A549 (cell line): Measurements from ENCODE around the gene FKBP11. TPM values are rescaled to one million over a fixed set of nuclear protein-coding genes. Genes with fewer than 3 reads are reported as not detected.
A peak's percentile ranks its signal among the peaks of the same experiment; 100 is the strongest.

Source experiments
- ATAC-seq, 2 experiments: fragments of 200-7000 bp in 1 of 2; fragments of >200 bp in 1 of 2; cut with Nextera tagmentation in 1 of 2; cut with Tn5 transposase in 1 of 2; 3 replicates each; pipeline versions ENCODE4 v1.8.0 to v1.9.1; 2018 to 2020; ENCODE audit warnings: mild to moderate bottlenecking in 1 of 2, moderate library complexity in 1 of 2
- CTCF ChIA-PET: fragments of 300-600 bp; sonication (Branson Sonifier 250); formaldehyde crosslinking; extraction: SDS; loops from one replicate; lab custom pipeline; 2021; ENCODE audit warnings: antibody characterized with exemption, inconsistent platforms; lab: Yijun Ruan, JAX
- POLR2A ChIA-PET: fragments of 350-600 bp; formaldehyde crosslinking; extraction: SDS; loops from one replicate; lab custom pipeline; 2021; ENCODE audit warnings: antibody characterized with exemption, inconsistent platforms; lab: Yijun Ruan, JAX
- DNase-seq, 2 experiments: peaks; one replicate each; pipeline versions ENCODE4 v3.0.0 to v3.0.0-alpha.2; 2011 to 2016; ENCODE audit warnings: low read depth in 1 of 2, low spot score in 1 of 2
- FAIRE-seq: peaks from 2 replicates; lab custom pipeline; 2011; peaks lifted over from hg19 to GRCh38; lab: Jason Lieb, UNC
- H3K27ac ChIP-seq, 2 experiments: fragments of >200 bp; sonication (Bioruptor Twin); formaldehyde crosslinking; 3 replicates each; pipeline ENCODE4 v1.5.1; 2016 to 2017
- H3K4me1 ChIP-seq: fragments of >200 bp; sonication (Bioruptor Twin); formaldehyde crosslinking; 3 replicates; pipeline ENCODE4 v1.6.1; 2016
- H3K4me2 ChIP-seq: fragments of >200 bp; sonication (Bioruptor Twin); formaldehyde crosslinking; 3 replicates; pipeline ENCODE4 v1.6.1; 2016
- H3K4me3 ChIP-seq: fragments of >200 bp; sonication (Bioruptor Twin); formaldehyde crosslinking; 3 replicates; pipeline ENCODE4 v1.5.1; 2016
- H3K9me3 ChIP-seq: fragments of >200 bp; sonication (Bioruptor Twin); formaldehyde crosslinking; 3 replicates; pipeline ENCODE4 v1.6.1; 2016
- CBX2 ChIP-seq: fragments of 200-600 bp; sonication (generic); IDR thresholded peaks from 2 replicates; pipeline ENCODE4 v1.6.1; 2016; ENCODE audit warnings: low read depth, mild to moderate bottlenecking, borderline replicate concordance
- CTCF ChIP-seq: fragments of >200 bp; sonication (Bioruptor Twin); formaldehyde crosslinking; IDR thresholded peaks from 3 replicates; pipeline ENCODE4 v1.5.1; 2016
- E2F6 ChIP-seq: IDR thresholded peaks from 2 replicates; pipeline ENCODE4 v1.6.1; 2012; ENCODE audit warnings: low read depth, borderline replicate concordance
- EHMT2 ChIP-seq: fragments of 200-600 bp; sonication (generic); IDR thresholded peaks from 2 replicates; pipeline ENCODE4 v1.6.1; 2016; ENCODE audit warnings: antibody characterized with exemption, low read depth, mild to moderate bottlenecking, moderate library complexity
- EP300 ChIP-seq, 2 experiments: fragments of >200 bp; sonication (Bioruptor Twin); formaldehyde crosslinking; IDR thresholded peaks; 2 replicates in 1 of 2; 3 replicates in 1 of 2; pipeline ENCODE4 v1.6.1; 2016 to 2017
- ESRRA ChIP-seq: fragments of 150-350 bp; IDR thresholded peaks from 2 replicates; pipeline ENCODE4 v1.6.1; 2014; ENCODE audit warnings: mild to moderate bottlenecking, low read length, borderline replicate concordance
- HOXA7 ChIP-seq: fragments of 250-450 bp; sonication (Bioruptor Pico); IDR thresholded peaks from 2 replicates; pipeline ENCODE4 v1.5.0; 2020; ENCODE audit warnings: mild to moderate bottlenecking, moderate library complexity
- HOXB13 ChIP-seq: fragments of 250-450 bp; sonication (Bioruptor Pico); IDR thresholded peaks from 2 replicates; pipeline ENCODE4 v1.5.0; 2020; ENCODE audit warnings: low read depth, mild to moderate bottlenecking, moderate library complexity
- HOXB5 ChIP-seq: fragments of 250-450 bp; sonication (Bioruptor Pico); IDR thresholded peaks from 2 replicates; pipeline ENCODE4 v1.5.0; 2020; ENCODE audit warnings: mild to moderate bottlenecking, moderate library complexity
- KDM5A ChIP-seq: fragments of 200-600 bp; sonication (generic); IDR thresholded peaks from 2 replicates; pipeline ENCODE4 v1.6.1; 2016; ENCODE audit warnings: antibody characterized with exemption, mild to moderate bottlenecking
- MAFK ChIP-seq: fragments of 450-650 bp; IDR thresholded peaks from 2 replicates; pipeline ENCODE4 v1.6.1; 2014; ENCODE audit not compliant: partially characterized antibody
- MAX ChIP-seq: IDR thresholded peaks from 2 replicates; pipeline ENCODE4 v1.6.1; 2012
- MAZ ChIP-seq: fragments of 150-350 bp; IDR thresholded peaks from 2 replicates; pipeline ENCODE4 v1.6.1; 2014; ENCODE audit warnings: antibody characterized with exemption, low read depth, low read length, borderline replicate concordance
- NFE2L2 ChIP-seq: fragments of 150-350 bp; conservative IDR thresholded peaks from 2 replicates; pipeline ENCODE4 v1.6.1; 2014; ENCODE audit warnings: low read length
- POLR2A ChIP-seq: IDR thresholded peaks from 2 replicates; pipeline ENCODE4 v1.6.1; 2012; ENCODE audit warnings: mild to moderate bottlenecking, low read length
- RAD21 ChIP-seq, 2 experiments: fragments of >200 bp in 1 of 2; sonication (Bioruptor Twin) in 1 of 2; formaldehyde crosslinking in 1 of 2; IDR thresholded peaks in 1 of 2; conservative IDR thresholded peaks in 1 of 2; 2 replicates in 1 of 2; 3 replicates in 1 of 2; pipeline ENCODE4 v1.6.1; 2012 to 2018; ENCODE audit warnings: inconsistent platforms in 1 of 2
- RCOR1 ChIP-seq: fragments of 150-350 bp; IDR thresholded peaks from 2 replicates; pipeline ENCODE4 v1.6.1; 2014; ENCODE audit warnings: antibody characterized with exemption, low read length, low read depth
- RFX5 ChIP-seq: fragments of 450-650 bp; IDR thresholded peaks from 2 replicates; pipeline ENCODE4 v1.7.1; 2014; ENCODE audit warnings: antibody characterized with exemption, mild to moderate bottlenecking, moderate library complexity
- SMC3 ChIP-seq: fragments of >200 bp; sonication (Bioruptor Twin); formaldehyde crosslinking; IDR thresholded peaks from 3 replicates; pipeline ENCODE4 v1.6.1; 2018; ENCODE audit warnings: inconsistent platforms
- ZFP36 ChIP-seq: fragments of 450-650 bp; IDR thresholded peaks from 2 replicates; pipeline ENCODE4 v1.6.1; 2014; ENCODE audit warnings: borderline replicate concordance; ENCODE audit not compliant: partially characterized antibody
- WGBS: methylation state at CpG from one replicate; pipeline ENCODE4 v1.1.6; 2017; ENCODE audit errors: missing lambda C conversion rate; 5-methylcytosine and 5-hydroxymethylcytosine counted together
- polyA minus RNA-seq: library from RNA; depleted of rRNA, polyadenylated mRNA; stranded (reverse); fragments of >200 nt; gene quantifications from 2 replicates; pipeline ENCODE4 v1.2.3, GENCODE V29; 2011; rRNA and poly(A)+ RNA removed
- polyA plus RNA-seq, 4 experiments: library from polyadenylated mRNA; depleted of rRNA in 3 of 4; stranded (reverse); fragments of >200 nt; fragmentation: RNase III in 1 of 4; extraction: RNeasy Plus Mini Kit Qiagen cat#74134 plus additional on column Dnase treatment in 1 of 4; gene quantifications; 2 replicates in 3 of 4; 3 replicates in 1 of 4; pipeline ENCODE4 v1.2.3, GENCODE V29; 2011 to 2017

Gene FKBP11
- polyA plus RNA-seq (2011; rRNA removed), result 50.9 and 61.9 TPM in 2 replicates
- 39.7 and 47.3 TPM in 2 replicates for polyA plus RNA-seq (2012; cell fraction: cytosol; rRNA removed)
- 107 and 122 TPM in 2 replicates for polyA plus RNA-seq (2012; cell fraction: nucleus; rRNA removed)
- polyA plus RNA-seq (2017; fragmentation: RNase III; extraction: RNeasy Plus Mini Kit Qiagen cat#74134 plus additional on column Dnase treatment), result 41.2 to 45.5 TPM (median 42.2 TPM) in 3 replicates
- polyA minus RNA-seq, result 38.4 and 39.2 TPM in 2 replicates

- H3K4me2 ChIP-seq, result peak within 1 kb of the TSS; percentile 70
- peaks cover 6% of the 10 kb centered on the region; the same call in 1 of the 3 replicates for H3K4me1 ChIP-seq
- peak within 1 kb of the TSS; percentile 71 for H3K4me3 ChIP-seq
- peak within 1 kb of the TSS; percentile 77 to 95 for H3K27ac ChIP-seq
- peak; percentile 76; the same call in 1 of the 2 replicates for TF ChIP-seq ESRRA
- no peak for TF ChIP-seq MAX
- TF ChIP-seq POLR2A, result peak; percentile 59
- FAIRE-seq (no peak), ATAC-seq (peak; percentile 90 to 91), DNase-seq (peak; percentile 51 to 68)
- ChIA-PET POLR2A (interaction anchor here (0.6 to 1.8 kb wide), 5 partner anchors 20 to 73 kb away, joined by 3 to 9 read pairs (median 7); partner anchors contain the start of genes ARF3, DDX23 and RND1), CTCF (interaction anchor here (1.0 to 70.2 kb wide), 8 partner anchors 10 to 111 kb away, joined by 3 to 2584 read pairs (median 50); partner anchors contain the start of genes ARF3, DDN, DDX23 and PRKAG1)
- no peaks in the 10 kb centered on the region for H3K9me3 ChIP-seq
- WGBS, result 45% methylated on average over 37 of the region's 38 CpGs
Observed at GRCh38 chr12:48925304-48926011, at the start of gene FKBP11. TSS of gene FKBP11 (minus strand) at chr12:48925492. CDS start at chr12:48925428, 64 bp downstream.

GRCh38 chr12:48973941-48974673, 48.8 kb upstream of the FKBP11 start:
- Histone ChIP-seq H3K4me2 (no peak overlapping the region), H3K27ac (no peak overlapping the region), H3K4me1 (peaks cover 20% of the 10 kb centered on the region), H3K4me3 (no peak overlapping the region), H3K9me3 (no peaks in the 10 kb centered on the region)
- TF ChIP-seq RCOR1, result no peak
- TF ChIP-seq CTCF, result peak; percentile 19; the same call in 2 of the 3 replicates
- no peak for TF ChIP-seq EP300 (IDR thresholded peaks at IDR 0.05)
- TF ChIP-seq NFE2L2, result no peak
- TF ChIP-seq KDM5A, result no peak
- TF ChIP-seq RAD21 (conservative IDR thresholded peaks at IDR 0.05 in 1 of 2, IDR thresholded peaks at IDR 0.05 in 1 of 2), result peak in 1 of 2 experiments; percentile 26; a peak in 1 of 5 replicates
- TF ChIP-seq EHMT2, result no peak
- no peak for TF ChIP-seq MAZ
- no peak for TF ChIP-seq RFX5
- no peak for TF ChIP-seq HOXA7 (CRISPR knock-in tag)
- no peak for TF ChIP-seq HOXB5 (CRISPR knock-in tag)
- ChIA-PET CTCF (interaction anchor here (1.3 to 77.5 kb wide), 3 partner anchors 6 to 121 kb away, joined by 5 to 2584 read pairs (median 2584); partner anchors contain the start of genes ARF3, DDN, FKBP11 and PRKAG1), POLR2A (no interaction called here)
- ATAC-seq (peak in 1 of 2 experiments; percentile 52; a peak in 3 of 6 replicates), DNase-seq (peak in 1 of 2 experiments; percentile 56), FAIRE-seq (no peak)
- WGBS, result 55% methylated on average over 18 of the region's 19 CpGs

- H3K27ac ChIP-seq, result no peak overlapping the region
- no peak for FAIRE-seq
- WGBS, result 80% methylated on average over 12 of the region's 12 CpGs
- TF ChIP-seq RFX5 (no peak), MAFK (no peak), ESRRA (no peak), CBX2 (no peak), E2F6 (no peak), ZFP36 (no peak), POLR2A (no peak), SMC3 (no peak), HOXB13 (CRISPR knock-in tag) (no peak)
- no peak overlapping the region for H3K4me3 ChIP-seq
- peaks cover 26% of the 10 kb centered on the region for H3K4me1 ChIP-seq
- no peak for ATAC-seq
- H3K9me3 ChIP-seq, result no peaks in the 10 kb centered on the region
- POLR2A ChIA-PET, result interaction anchor here (1.2 kb wide), 1 partner anchor 14 kb away, joined by 3 read pairs; no protein-coding TSS in a partner anchor
- DNase-seq, result no peak
- CTCF ChIA-PET, result interaction anchor here (70.2 to 77.5 kb wide), 2 partner anchors 6 to 19 kb away, joined by 2584 read pairs; partner anchors contain the start of genes ARF3, DDN, FKBP11 and PRKAG1
- no peak overlapping the region for H3K4me2 ChIP-seq
Observed at GRCh38 chr12:48973531-48973930, 48.2 kb upstream of the FKBP11 start.
